Activated CD4-positive, alpha-beta T cell treated with anti-CD3 and anti-CD28 coated beads for 4 hours (primary cell): Measurements from ENCODE around the gene SECISBP2.
A peak's percentile ranks its signal among the peaks of the same experiment; 100 is the strongest.

ENCODE experiments used
- DNase-seq, 2 donors: peaks; one replicate each; pipeline ENCODE4 v3.0.0-alpha.2; 2020

Gene SECISBP2

GRCh38 chr9:89383721-89384300 lies 65.5 kb downstream of the SECISBP2 start:
- DNase-seq, result no peak

DNA sequence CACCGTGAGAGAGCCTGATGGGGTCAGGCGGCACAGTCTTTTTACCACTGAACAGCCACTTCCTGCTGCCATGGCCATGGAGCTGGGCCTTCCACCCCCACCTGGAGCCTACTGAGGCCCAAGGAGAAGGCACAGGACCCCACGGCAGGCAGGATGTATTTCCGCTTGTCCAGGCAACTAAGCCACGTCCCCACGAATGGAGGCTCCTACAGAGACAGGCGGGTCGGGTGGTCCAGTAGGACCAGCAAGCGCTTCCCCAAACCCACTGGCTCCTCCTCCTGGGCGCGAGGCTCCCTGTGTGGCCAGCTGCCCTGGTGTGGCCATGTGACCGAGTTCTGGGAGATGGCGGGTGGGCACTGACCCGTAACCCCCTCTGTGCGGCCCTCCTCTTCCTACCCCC lies 66.5 kb downstream of the SECISBP2 start:
- DNase-seq, result no peak

GRCh38 chr9:89386206-89386605 lies 67.9 kb downstream of the SECISBP2 start:
- no peak for DNase-seq

- DNase-seq, result no peak
Measured at GRCh38 chr9:89386797-89387196, 68.5 kb downstream of the SECISBP2 start.

- DNase-seq, result no peak
Measured at GRCh38 chr9:89387197-89387849, 69.0 kb downstream of the SECISBP2 start.

DNA sequence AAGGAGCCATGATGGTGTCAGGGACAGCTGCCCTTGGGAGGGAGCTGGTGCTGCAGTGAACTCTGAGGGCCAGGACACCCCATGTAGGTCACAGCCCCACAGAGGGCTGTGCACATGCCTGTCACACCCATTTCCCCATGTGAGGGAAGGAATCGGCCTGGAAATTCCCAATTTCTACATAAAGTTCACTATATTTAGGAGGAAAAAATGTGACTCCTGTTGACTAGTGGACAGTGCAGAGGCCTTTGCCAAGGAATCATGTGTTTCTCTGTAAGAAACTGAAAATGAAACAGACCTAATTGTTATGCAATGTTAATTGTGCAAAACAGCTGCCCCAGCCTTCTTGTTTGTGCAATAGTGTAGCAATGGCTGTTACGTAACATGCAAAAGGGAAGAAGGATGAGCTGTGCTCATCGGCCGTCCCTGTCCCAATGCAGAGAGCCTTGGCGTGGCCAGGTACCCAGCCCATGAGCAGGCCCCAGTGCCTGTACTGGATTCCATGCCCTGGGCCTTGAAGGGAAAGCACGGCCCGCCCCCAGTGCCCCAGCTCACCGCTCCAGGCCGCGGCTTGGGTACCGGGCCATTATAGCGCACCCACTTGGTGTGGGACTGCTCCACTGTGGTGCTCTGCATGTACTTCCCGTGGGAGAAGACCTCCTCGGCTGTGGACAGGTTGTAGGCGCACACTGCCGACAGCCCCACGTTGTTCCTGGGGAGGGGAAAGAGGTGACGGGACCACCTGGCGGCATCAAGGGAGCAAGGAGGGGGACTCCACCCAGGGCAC lies 70.0 kb downstream of the SECISBP2 start:
- no peak for DNase-seq

GRCh38 chr9:89388868-89389177 lies 70.5 kb downstream of the SECISBP2 start:
- DNase-seq, result no peak

DNA sequence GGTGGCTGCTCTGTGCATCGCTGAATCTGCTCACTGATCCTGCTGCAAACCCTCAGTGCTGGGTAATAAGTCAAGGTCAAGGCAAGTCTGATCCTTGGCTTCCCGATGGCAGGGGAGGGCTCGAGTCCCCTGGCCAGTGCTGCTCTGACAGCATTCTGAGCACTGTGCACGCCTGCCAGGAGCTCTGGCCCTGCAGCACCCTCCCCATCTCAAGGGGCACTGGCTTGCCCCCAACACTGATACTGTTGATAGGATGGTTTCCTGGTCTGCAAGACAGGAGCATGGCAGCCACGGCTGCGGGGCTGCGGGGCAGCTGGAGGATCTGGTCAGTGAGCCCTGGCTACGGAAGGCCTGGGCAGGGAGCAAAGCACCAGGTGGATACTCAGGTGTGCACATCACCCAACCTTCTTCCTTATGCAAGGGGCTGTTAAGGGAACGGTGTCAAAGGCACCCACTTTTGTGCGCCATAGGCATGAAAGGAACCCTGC lies 71.8 kb downstream of the SECISBP2 start:
- DNase-seq, result no peak

DNA sequence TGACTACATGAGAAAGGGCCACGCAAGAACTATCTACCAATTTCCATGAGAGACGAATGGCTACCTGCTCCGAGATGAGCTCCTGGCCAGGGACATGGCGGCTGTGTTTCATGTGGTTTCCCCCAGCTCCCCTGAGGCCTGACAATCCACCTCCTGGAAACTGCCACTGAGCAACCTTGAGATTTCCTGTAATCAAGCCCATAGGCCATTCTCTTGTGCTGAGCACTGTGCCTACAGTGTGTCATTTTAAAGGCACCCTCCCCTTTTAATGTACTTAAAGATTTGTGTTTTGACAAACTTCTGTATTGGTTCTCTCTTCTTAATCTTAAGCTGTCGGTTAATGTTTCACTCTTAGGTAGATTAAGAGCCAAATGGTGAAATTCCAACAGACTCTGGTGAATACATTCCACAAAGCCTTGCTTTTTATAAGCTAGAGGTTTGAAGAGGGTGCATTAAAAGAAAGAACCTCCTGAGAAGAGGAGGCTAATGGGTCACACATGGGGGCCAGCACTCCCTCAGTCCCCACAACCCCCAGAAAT lies 72.3 kb downstream of the SECISBP2 start:
- DNase-seq, result no peak

GRCh38 chr9:89391585-89391984 lies 73.3 kb downstream of the SECISBP2 start:
- no peak for DNase-seq

DNA sequence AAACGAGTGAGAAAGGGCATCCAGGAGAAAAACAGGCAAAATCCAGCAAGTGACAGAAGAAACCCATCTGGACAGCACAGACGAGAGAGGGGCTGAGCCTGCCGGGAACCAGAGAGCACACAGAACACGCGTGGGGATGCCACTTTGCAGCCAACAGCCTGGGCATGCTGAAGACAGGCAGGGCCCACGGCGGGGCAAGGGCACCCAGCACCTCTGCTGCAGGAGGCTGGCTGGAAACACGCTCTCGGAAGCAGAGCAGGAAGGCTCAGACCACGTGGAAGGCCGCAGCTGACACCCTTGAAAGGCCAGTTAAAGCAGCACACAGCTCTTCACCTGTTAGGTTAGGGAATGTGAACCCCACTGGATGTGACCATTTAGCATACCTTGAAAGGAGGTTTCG lies 76.1 kb downstream of the SECISBP2 start:
- DNase-seq, result no peak

- DNase-seq, result no peak
Measured at GRCh38 chr9:89395931-89396710, 77.8 kb downstream of the SECISBP2 start.

- no peak for DNase-seq
Measured at GRCh38 chr9:89397471-89397870, 79.2 kb downstream of the SECISBP2 start.

GRCh38 chr9:89398621-89399020 lies 80.3 kb downstream of the SECISBP2 start:
- DNase-seq, result no peak

DNA sequence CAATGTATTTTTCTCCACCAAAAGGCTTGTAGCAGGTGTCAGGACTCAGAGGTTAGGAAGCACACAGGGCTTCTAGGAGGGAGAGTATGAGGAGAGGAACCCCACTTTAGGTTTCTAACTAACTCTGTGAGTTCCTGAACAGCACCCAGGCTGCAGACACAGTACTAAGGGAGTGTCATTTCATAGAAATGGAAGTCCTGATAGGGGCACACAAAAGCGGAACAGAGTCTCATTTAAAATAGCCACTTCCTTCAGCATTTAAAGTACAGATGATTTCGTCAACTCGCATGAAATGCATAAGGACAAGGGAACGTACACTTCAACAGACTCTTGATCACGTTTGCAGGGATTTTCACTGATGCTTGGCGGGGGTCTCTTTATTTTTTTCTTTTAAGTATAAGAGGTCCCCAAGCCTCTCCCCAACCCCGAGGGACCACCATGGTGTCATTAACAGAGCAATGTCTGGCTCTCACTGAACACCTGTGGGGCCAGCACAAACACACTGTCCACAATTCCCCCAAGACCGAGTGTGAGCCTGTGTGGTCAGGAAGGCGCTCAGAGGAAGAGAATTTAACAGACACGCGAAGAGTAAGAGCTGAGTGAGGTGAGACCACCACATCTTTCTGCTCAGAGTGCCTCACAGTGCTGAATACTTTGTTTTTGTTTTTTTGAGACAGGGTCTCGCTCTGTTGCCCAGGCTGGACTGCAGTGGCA lies 82.3 kb downstream of the SECISBP2 start:
- no peak for DNase-seq

DNA sequence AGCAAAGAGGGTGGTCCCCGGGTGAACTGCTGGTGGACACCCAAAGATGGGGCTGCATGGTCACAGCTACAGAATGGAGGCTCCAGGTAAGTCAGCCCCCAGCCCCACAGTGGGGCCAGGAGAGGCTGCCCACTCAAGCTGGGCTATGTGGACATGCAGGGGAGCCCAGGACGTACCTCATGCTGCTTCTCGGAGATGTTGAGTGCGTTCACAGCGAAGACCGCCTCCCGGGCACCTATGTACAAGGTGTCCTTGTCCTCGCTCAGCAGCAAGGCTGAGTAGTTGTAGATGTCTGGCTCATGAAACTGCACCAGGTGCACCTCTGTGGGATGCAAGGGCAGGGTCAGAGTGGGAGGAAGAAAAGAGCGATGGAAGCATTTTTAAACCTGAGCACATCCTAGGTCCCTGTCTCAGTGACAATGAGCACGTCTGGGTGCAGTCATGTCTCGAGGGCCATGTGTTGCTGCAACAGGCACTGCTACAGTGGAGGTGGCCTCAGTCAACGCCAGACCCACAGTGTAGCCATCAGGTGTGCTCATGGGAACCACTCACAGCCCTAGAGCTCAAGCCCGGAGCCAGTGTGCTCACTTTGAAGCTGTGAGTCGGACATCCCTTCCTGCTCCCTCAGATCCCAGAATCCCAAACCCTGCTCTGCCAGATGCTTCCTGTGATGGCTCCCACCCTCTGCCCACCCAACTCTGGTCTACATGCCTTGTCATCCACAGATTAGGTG lies 84.6 kb downstream of the SECISBP2 start:
- DNase-seq, result no peak

DNA sequence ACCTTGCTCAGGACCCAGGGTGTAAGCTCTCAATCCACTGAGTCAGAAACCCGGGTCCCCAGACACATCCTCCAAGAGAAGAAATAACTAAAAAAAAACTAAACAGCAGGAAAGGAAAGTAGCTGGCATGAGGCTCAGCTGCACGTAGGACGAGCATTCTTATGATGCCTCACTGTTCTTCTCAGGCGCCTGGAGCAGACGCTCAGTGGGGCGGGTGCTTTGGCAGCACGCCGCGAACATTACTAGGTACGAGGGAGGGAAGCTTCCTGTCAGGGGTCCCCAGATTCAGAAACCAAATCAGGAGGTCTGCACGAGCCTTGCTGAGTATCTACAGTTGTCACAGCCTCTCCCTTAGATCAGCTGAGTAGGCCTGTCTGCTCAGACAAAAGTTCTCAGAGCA lies 85.8 kb downstream of the SECISBP2 start:
- no peak for DNase-seq

GRCh38 chr9:89405826-89406225 lies 87.5 kb downstream of the SECISBP2 start:
- DNase-seq, result no peak

GRCh38 chr9:89407070-89407469 lies 88.8 kb downstream of the SECISBP2 start:
- DNase-seq, result no peak

DNA sequence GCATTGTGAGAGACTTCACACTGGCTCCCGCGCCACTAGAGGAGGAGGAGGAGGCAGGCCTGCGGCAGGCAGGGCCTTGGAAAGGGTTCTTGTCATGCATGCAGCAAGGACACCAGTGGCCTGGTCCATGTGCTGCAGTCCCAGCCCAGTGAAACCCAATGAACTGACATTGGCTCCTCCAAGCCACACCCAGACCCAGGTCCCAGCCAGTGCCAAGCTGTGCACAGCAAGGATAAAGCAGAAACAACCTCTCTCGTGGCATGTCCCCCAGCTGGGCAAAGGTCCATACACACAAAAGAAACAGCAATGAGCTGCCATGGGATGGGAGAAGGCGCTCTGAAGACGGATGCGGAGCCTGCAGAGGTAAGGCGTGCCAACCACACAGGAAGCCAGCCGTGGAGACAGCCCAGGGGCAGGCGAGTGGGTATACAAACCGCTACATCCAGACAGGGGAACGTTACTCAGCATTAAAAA lies 90.4 kb downstream of the SECISBP2 start:
- DNase-seq, result peak; percentile 63 to 68
